ENCODE data around the gene CCM2L. TPM values are rescaled to one million over a fixed set of nuclear protein-coding genes. Genes with fewer than 3 reads are reported as not detected.

The CCM2L gene
- total and polyA plus RNA-seq, 2 of the 8 experiments (the other 6 are each of a cell fraction or from before 2014, with no cell fraction given), result 5.5 to 15.8 TPM

- Histone ChIP-seq H3K23ac (ENCODE audit: insufficient read length) (no peak overlapping the region), H3K4me2 (ENCODE audit: insufficient read depth in 1 of 2, low read depth in 2 of 2, low read length in 2 of 2) (no peak overlapping the region), H2AFZ (ENCODE audit: low read length) (no peak overlapping the region), H2BK120ac (replicated peaks; ENCODE audit: low read depth, low read length) (no peak overlapping the region), H3K79me2 (ENCODE audit: control insufficient read depth in 1 of 2, insufficient read depth in 2 of 2, low read length in 2 of 2) (no peaks in the 10 kb centered on the region), H4K8ac (ENCODE audit: extremely low read depth, insufficient read depth, low read length) (no peak overlapping the region), H4K5ac (ENCODE audit: insufficient read length, low read depth, low read length) (no peak overlapping the region), H3K27ac (ENCODE audit: low read depth, low read length) (no peak overlapping the region), H3K56ac (replicated peaks; ENCODE audit: insufficient read length, low read depth, low read length) (no peak overlapping the region), H4K91ac (replicated peaks; ENCODE audit: insufficient read length, low read length) (no peak overlapping the region), H3K27me3 (replicated peaks in 1 of 4; ENCODE audit: control insufficient read depth in 3 of 4, extremely low read depth in 1 of 4, insufficient read depth in 3 of 4, low read length in 3 of 4) (peaks cover 0 to 3% (median 0%) of the 10 kb centered on the region in 4 experiments; a peak in 2 of 7 replicates), H2AK5ac (ENCODE audit: low read depth, low read length) (no peak overlapping the region), H3K4me3 (ENCODE audit: extremely low read depth in 1 of 4, insufficient read depth in 2 of 4, low read depth in 3 of 4, low read length in 4 of 4) (no peak overlapping the region), H2BK20ac (ENCODE audit: low read length) (no peak overlapping the region), H3K36me3 (ENCODE audit: control insufficient read depth in 2 of 4, insufficient read depth in 4 of 4, low read length in 3 of 4) (no peaks in the 10 kb centered on the region), H2BK5ac (ENCODE audit: low read depth, low read length) (peak overlapping the region; percentile 32; the same call in 1 of the 2 replicates), H3K23me2 (ENCODE audit: low read depth, low read length) (peaks cover 4% of the 10 kb centered on the region; the same call in 1 of the 2 replicates), H3K9me3 (ENCODE audit: insufficient read depth in 2 of 2, low read depth in 1 of 2, low read length in 1 of 2) (no peaks in the 10 kb centered on the region), H3K4me1 (replicated peaks in 1 of 4; ENCODE audit: control insufficient read depth in 3 of 4, insufficient read depth in 4 of 4, low read length in 3 of 4) (peaks cover 0 to 3% (median 1%) of the 10 kb centered on the region in 4 experiments; a peak in 2 of 7 replicates), H2BK15ac (ENCODE audit: low read length) (0 out of 2 replicates have a peak overlapping the region, but pooled peaks have one; percentile 29), H3K14ac (ENCODE audit: insufficient read length) (no peak overlapping the region), H4K20me1 (replicated peaks in 1 of 2; ENCODE audit: control insufficient read depth in 1 of 2, insufficient read depth in 2 of 2, low read length in 2 of 2) (no peaks in the 10 kb centered on the region), H3K9ac (replicated peaks in 1 of 4; ENCODE audit: extremely low read depth in 1 of 4, low read depth in 3 of 4, low read length in 3 of 4) (no peak overlapping the region; a peak in 2 of 7 replicates), H3K79me1 (ENCODE audit: low read depth, low read length) (no peaks in the 10 kb centered on the region), H2BK12ac (ENCODE audit: low read depth, low read length) (peak overlapping the region; percentile 60; the same call in 1 of the 2 replicates), H3K18ac (ENCODE audit: extremely low read depth, low read length) (no peak overlapping the region), H3K4ac (replicated peaks; ENCODE audit: insufficient read length, low read depth, low read length) (no peak overlapping the region)
- WGBS, 2 experiments (ENCODE audit: extremely low coverage in 1 of 2, insufficient coverage in 1 of 2, insufficient read length in 1 of 2, insufficient replicate concordance in 2 of 2, low coverage in 1 of 2, low lambda C conversion rate in 2 of 2, missing lambda C conversion rate in 1 of 2), result 70% methylated on average over 6 of the region's 6 CpGs; no CpG with 5 or more reads in 1 of the 2 experiments
- FAIRE-seq (no peak), DNase-seq (ENCODE audit: low read depth in 1 of 2, low spot score in 2 of 2) (no peak)
- CTCF ChIA-PET (ENCODE audit: partially characterized antibody), result interaction anchor here (0.6 to 1.7 kb wide), 6 partner anchors 22 to 138 kb away, joined by 3 to 4 read pairs (median 4); partner anchors contain the start of gene PDRG1
- TF ChIP-seq MAX (IDR thresholded peaks at IDR 0.05), result no peak
- no peak for TF ChIP-seq HDAC6 (IDR thresholded peaks at IDR 0.05; ENCODE audit: low read depth, low read length)
- no peak for TF ChIP-seq ASH2L (IDR thresholded peaks at IDR 0.05; ENCODE audit: low read length)
- no peak for TF ChIP-seq EP300 (IDR thresholded peaks at IDR 0.05; ENCODE audit: borderline replicate concordance in 1 of 2, low read depth in 2 of 2, low read length in 2 of 2)
- no peak for TF ChIP-seq FOSL1 (IDR thresholded peaks at IDR 0.05; ENCODE audit: insufficient read depth, low read depth, low read length)
- TF ChIP-seq MAFK (IDR thresholded peaks at IDR 0.05; ENCODE audit: low read depth, low read length), result no peak
- TF ChIP-seq SRF (IDR thresholded peaks at IDR 0.05; ENCODE audit: low read depth, low read length), result no peak
- TF ChIP-seq GTF2F1 (IDR thresholded peaks at IDR 0.05; ENCODE audit: borderline replicate concordance, low read depth, low read length), result no peak
- POLR2A ChIA-PET (ENCODE audit: partially characterized antibody), result interaction anchor here (0.6 to 1.0 kb wide), 2 partner anchors 10 to 1678 kb away, joined by 3 read pairs; no protein-coding TSS in a partner anchor
Measured at GRCh38 chr20:31984981-31985471, 25.2 kb upstream of the CCM2L start.
